Measurements from ENCODE around the gene ACRV1. TPM values are rescaled to one million over a fixed set of nuclear protein-coding genes. Genes with fewer than 3 reads are reported as not detected.

The ACRV1 gene
- polyA plus RNA-seq, 1 experiment, result not detected

GRCh38 chr11:125679397-125679796 is 1.2 kb downstream of the ACRV1 start:
- H3K27me3 ChIP-seq (ENCODE audit: control insufficient read depth, insufficient read depth, low read length), result no peaks in the 10 kb centered on the region
- ChIA-PET CTCF (interaction anchor here (0.6 to 1.2 kb wide), 5 partner anchors 8 to 30 kb away, joined by 3 to 5 read pairs (median 4); no protein-coding TSS in a partner anchor), POLR2A (no interaction called here)
- no peak overlapping the region for H3K27ac ChIP-seq (ENCODE audit: low read depth, low read length)
- H3K9me3 ChIP-seq (ENCODE audit: control insufficient read depth, insufficient read depth, low read length), result no peaks in the 10 kb centered on the region
- no peak for DNase-seq (ENCODE audit: low read depth, low spot score)
- no peak overlapping the region for H3K4me3 ChIP-seq (ENCODE audit: low read depth, low read length)
- peak; percentile 33; the same call in 1 of the 2 replicates for TF ChIP-seq CTCF (IDR thresholded peaks at IDR 0.05; ENCODE audit: low read depth, low read length)

GRCh38 chr11:125675196-125675595 is 5.5 kb downstream of the ACRV1 start:
- no peak for TF ChIP-seq CTCF (IDR thresholded peaks at IDR 0.05; ENCODE audit: low read depth, low read length)
- ChIA-PET CTCF (no interaction called here), POLR2A (no interaction called here)
- H3K4me3 ChIP-seq (ENCODE audit: low read depth, low read length), result no peak overlapping the region
- DNase-seq (ENCODE audit: low read depth, low spot score), result no peak
- no peaks in the 10 kb centered on the region for H3K9me3 ChIP-seq (ENCODE audit: control insufficient read depth, insufficient read depth, low read length)
- H3K27me3 ChIP-seq (ENCODE audit: control insufficient read depth, insufficient read depth, low read length), result no peaks in the 10 kb centered on the region
- H3K27ac ChIP-seq (ENCODE audit: low read depth, low read length), result no peak overlapping the region

- Histone ChIP-seq H3K27ac (ENCODE audit: low read depth, low read length) (no peak overlapping the region), H3K9me3 (ENCODE audit: control insufficient read depth, insufficient read depth, low read length) (no peaks in the 10 kb centered on the region), H3K4me3 (ENCODE audit: low read depth, low read length) (no peak overlapping the region), H3K27me3 (ENCODE audit: control insufficient read depth, insufficient read depth, low read length) (no peaks in the 10 kb centered on the region)
- no peak for TF ChIP-seq CTCF (IDR thresholded peaks at IDR 0.05; ENCODE audit: low read depth, low read length)
- no peak for DNase-seq (ENCODE audit: low read depth, low spot score)
- ChIA-PET CTCF (no interaction called here), POLR2A (no interaction called here)
Measured at GRCh38 chr11:125674210-125674609, 6.4 kb downstream of the ACRV1 start.

- H3K27ac ChIP-seq (ENCODE audit: low read depth, low read length), result no peak overlapping the region
- ChIA-PET CTCF (interaction anchor here (0.6 to 1.0 kb wide), 2 partner anchors 8 to 222 kb away, joined by 4 read pairs; no protein-coding TSS in a partner anchor), POLR2A (no interaction called here)
- H3K9me3 ChIP-seq (ENCODE audit: control insufficient read depth, insufficient read depth, low read length), result no peaks in the 10 kb centered on the region
- no peak overlapping the region for H3K4me3 ChIP-seq (ENCODE audit: low read depth, low read length)
- no peak for DNase-seq (ENCODE audit: low read depth, low spot score)
- no peak for TF ChIP-seq CTCF (IDR thresholded peaks at IDR 0.05; ENCODE audit: low read depth, low read length)
- no peaks in the 10 kb centered on the region for H3K27me3 ChIP-seq (ENCODE audit: control insufficient read depth, insufficient read depth, low read length)
Measured at GRCh38 chr11:125671561-125671960, 9.1 kb downstream of the ACRV1 start.

- DNase-seq (ENCODE audit: low read depth, low spot score), result no peak
- Histone ChIP-seq H3K27me3 (ENCODE audit: control insufficient read depth, insufficient read depth, low read length) (no peaks in the 10 kb centered on the region), H3K4me3 (ENCODE audit: low read depth, low read length) (no peak overlapping the region), H3K27ac (ENCODE audit: low read depth, low read length) (no peak overlapping the region), H3K9me3 (ENCODE audit: control insufficient read depth, insufficient read depth, low read length) (no peaks in the 10 kb centered on the region)
- ChIA-PET CTCF (no interaction called here), POLR2A (no interaction called here)
- TF ChIP-seq CTCF (IDR thresholded peaks at IDR 0.05; ENCODE audit: low read depth, low read length), result no peak
Measured at GRCh38 chr11:125670172-125670571, 10.5 kb downstream of the ACRV1 start.

Measured in AG04450 (cell line).